SK-N-SH (cell line): Measurements from ENCODE around the gene CTSZ. TPM values are rescaled to one million over a fixed set of nuclear protein-coding genes. Genes with fewer than 3 reads are reported as not detected.

Experiments
- CTCF ChIA-PET: fragments of 300-600, 350-600 bp; formaldehyde crosslinking; extraction: SDS; loops from one replicate; lab custom pipeline; 2021; lab: Yijun Ruan, JAX
- POLR2A ChIA-PET: fragments of 350-600 bp; sonication (Branson Sonifier 250); formaldehyde crosslinking; extraction: SDS; loops from one replicate; lab custom pipeline; 2020; ENCODE audit warnings: antibody characterized with exemption, inconsistent platforms; lab: Yijun Ruan, JAX
- DNase-seq: peaks from one replicate; pipeline ENCODE4 v3.0.0; 2012
- H2AFZ ChIP-seq: fragments of 200-600 bp; sonication (generic); 2 replicates; pipeline ENCODE4 v1.8.1; 2016; ENCODE audit warnings: antibody characterized with exemption, mild to moderate bottlenecking, low read depth
- H3F3A ChIP-seq: fragments of 200-600 bp; sonication (generic); replicated peaks from 2 replicates; pipeline ENCODE3; 2016; ENCODE audit warnings: antibody characterized with exemption, mild to moderate bottlenecking; ENCODE audit not compliant: insufficient read depth
- H3K27ac ChIP-seq, 2 experiments: fragments of 200-500 bp in 1 of 2; fragments of 200-600 bp in 1 of 2; sonication (Bioruptor generic) in 1 of 2; sonication (generic), shearing (Covaris generic) in 1 of 2; 2 replicates each; pipeline versions ENCODE4 v1.5.1 to v1.6.1; 2014 to 2016; ENCODE audit warnings: low read depth in 2 of 2, inconsistent platforms in 1 of 2, low read length in 1 of 2, mild to moderate bottlenecking in 1 of 2, mixed read lengths in 1 of 2
- H3K27me3 ChIP-seq: fragments of 200-600 bp; sonication (generic), shearing (Covaris generic); 2 replicates; pipeline ENCODE4 v1.6.1; 2016; ENCODE audit warnings: mixed run types; ENCODE audit not compliant: insufficient read depth
- H3K36me3 ChIP-seq, 2 experiments: fragments of 200-500 bp in 1 of 2; fragments of 200-600 bp in 1 of 2; sonication (Bioruptor generic) in 1 of 2; sonication (generic) in 1 of 2; replicated peaks in 1 of 2; 2 replicates each; pipeline versions ENCODE3 to v1.5.1; 2014 to 2016; ENCODE audit warnings: low read length in 1 of 2, mild to moderate bottlenecking in 1 of 2; ENCODE audit not compliant: insufficient read depth in 2 of 2, control insufficient read depth in 1 of 2
- H3K4me1 ChIP-seq, 2 experiments: fragments of 200-500 bp in 1 of 2; fragments of 200-600 bp in 1 of 2; sonication (Bioruptor generic) in 1 of 2; sonication (generic), shearing (Covaris generic) in 1 of 2; 2 replicates each; pipeline versions ENCODE4 v1.5.1 to v1.6.1; 2014 to 2016; ENCODE audit warnings: low read depth in 1 of 2, low read length in 1 of 2, mixed run types in 1 of 2; ENCODE audit not compliant: insufficient read depth in 2 of 2, control insufficient read depth in 1 of 2
- H3K4me2 ChIP-seq: fragments of 200-600 bp; sonication (generic), shearing (Covaris generic); 2 replicates; pipeline ENCODE4 v1.6.1; 2017; ENCODE audit warnings: mixed run types
- H3K4me3 ChIP-seq, 2 experiments: fragments of 200-500 bp in 1 of 2; fragments of 200-600 bp in 1 of 2; sonication (Bioruptor generic) in 1 of 2; sonication (generic), shearing (Covaris generic) in 1 of 2; 2 replicates each; pipeline versions ENCODE4 v1.5.1 to v1.8.1; 2014 to 2016; ENCODE audit warnings: low read depth in 2 of 2, inconsistent platforms in 1 of 2, low read length in 1 of 2, mild to moderate bottlenecking in 1 of 2, mixed read lengths in 1 of 2, moderate library complexity in 1 of 2
- H3K79me2 ChIP-seq: fragments of 200-600 bp; sonication (generic); 2 replicates; pipeline ENCODE4 v1.8.1; 2017; ENCODE audit warnings: mild to moderate bottlenecking; ENCODE audit not compliant: insufficient read depth
- H3K9ac ChIP-seq: fragments of 200-600 bp; sonication (generic); 2 replicates; pipeline ENCODE4 v1.6.1; 2017; ENCODE audit warnings: mixed run types
- H3K9me2 ChIP-seq: fragments of 200-600 bp; sonication (generic); 2 replicates; pipeline ENCODE4 v1.6.1; 2017; ENCODE audit warnings: mixed run types
- H3K9me3 ChIP-seq: fragments of 200-600 bp; sonication (generic); 2 replicates; pipeline ENCODE4 v1.6.1; 2017; ENCODE audit warnings: mixed run types, mild to moderate bottlenecking, moderate library complexity
- H4K20me1 ChIP-seq: fragments of 200-600 bp; sonication (generic); 2 replicates; pipeline ENCODE4 v1.6.1; 2017; ENCODE audit warnings: mild to moderate bottlenecking, mixed run types; ENCODE audit not compliant: insufficient read depth
- EZH2phosphoT487 ChIP-seq: fragments of 200-600 bp; sonication (generic); IDR thresholded peaks from 2 replicates; pipeline ENCODE4 v1.6.1; 2017; ENCODE audit warnings: low read depth, mixed run types, mild to moderate bottlenecking, antibody characterized with exemption, moderate library complexity, borderline replicate concordance
- FOXJ3 ChIP-seq: sonication (generic); formaldehyde crosslinking; IDR thresholded peaks from 2 replicates; pipeline ENCODE4 v1.5.1; 2020; ENCODE audit warnings: mild to moderate bottlenecking, missing genetic modification reagents
- GABPA ChIP-seq: IDR thresholded peaks from 2 replicates; pipeline ENCODE4 v1.4.0; 2012; ENCODE audit warnings: low read depth, mild to moderate bottlenecking
- GATA2 ChIP-seq: sonication (generic); formaldehyde crosslinking; IDR thresholded peaks from 2 replicates; pipeline ENCODE4 v1.5.0; 2020; ENCODE audit warnings: mild to moderate bottlenecking, missing genetic modification reagents
- IRF3 ChIP-seq: fragments of 150-350 bp; IDR thresholded peaks from 2 replicates; pipeline ENCODE4 v1.6.1; 2016; ENCODE audit warnings: mild to moderate bottlenecking, low read depth, low read length
- JUND ChIP-seq: IDR thresholded peaks from 2 replicates; pipeline ENCODE4 v1.4.0; 2012
- MAX ChIP-seq: IDR thresholded peaks from 2 replicates; pipeline ENCODE4 v1.4.0; 2012; ENCODE audit warnings: low read depth
- MEF2A ChIP-seq: IDR thresholded peaks from 2 replicates; pipeline ENCODE4 v1.4.0; 2012; ENCODE audit warnings: low read depth, borderline replicate concordance
- MXI1 ChIP-seq: IDR thresholded peaks from 2 replicates; pipeline ENCODE4 v1.6.1; 2012; ENCODE audit warnings: mild to moderate bottlenecking, low read depth, low read length, improper control_type of control experiment
- RCOR1 ChIP-seq: fragments of 150-350 bp; IDR thresholded peaks from 2 replicates; pipeline ENCODE4 v1.6.1; 2017; ENCODE audit warnings: antibody characterized with exemption, low read length
- SMC3 ChIP-seq: IDR thresholded peaks from 2 replicates; pipeline ENCODE4 v1.6.1; 2012; ENCODE audit warnings: low read depth, low read length, improper control_type of control experiment
- TAF1 ChIP-seq: IDR thresholded peaks from 2 replicates; pipeline ENCODE4 v1.6.1; 2012; ENCODE audit warnings: low read depth, mild to moderate bottlenecking, low read length, moderate library complexity, borderline replicate concordance
- TEAD4 ChIP-seq: IDR thresholded peaks from 2 replicates; pipeline ENCODE4 v1.4.0; 2012; ENCODE audit warnings: mild to moderate bottlenecking, borderline replicate concordance; ENCODE audit not compliant: insufficient read depth
- USF1 ChIP-seq: IDR thresholded peaks from 2 replicates; pipeline ENCODE4 v1.4.0; 2012; ENCODE audit warnings: low read depth, borderline replicate concordance
- USF2 ChIP-seq: fragments of 150-350 bp; IDR thresholded peaks from 2 replicates; pipeline ENCODE4 v1.6.1; 2017; ENCODE audit warnings: antibody characterized with exemption, low read length, low read depth, borderline replicate concordance
- WGBS: methylation state at CpG from one replicate; pipeline ENCODE4 v1.1.6; 2017; ENCODE audit warnings: low lambda C conversion rate; 5-methylcytosine and 5-hydroxymethylcytosine counted together
- polyA plus RNA-seq, 3 experiments: library from polyadenylated mRNA; depleted of rRNA; stranded (reverse); fragments of >200 nt; gene quantifications; 2 replicates each; pipeline ENCODE4 v1.2.3, GENCODE V29; 2012

Gene CTSZ
- polyA plus RNA-seq, 1 of the 3 experiments (the other 2 are of a cell fraction), result 0.03 TPM

GRCh38 chr20:59016795-59017492 is 9.9 kb upstream of the CTSZ start:
- H3K27me3 ChIP-seq, result no peaks in the 10 kb centered on the region
- H3K4me2 ChIP-seq, result no peak overlapping the region
- H3K27ac ChIP-seq, result peak overlapping the region in 1 of 2 experiments; percentile 64; a peak in 3 of 4 replicates
- DNase-seq, result no peak
- CTCF ChIA-PET, result interaction anchor here (0.6 to 1.9 kb wide), 3 partner anchors 32 to 206 kb away, joined by 3 to 9 read pairs (median 4); no protein-coding TSS in a partner anchor
- no peaks in the 10 kb centered on the region for H3K9me2 ChIP-seq
- WGBS, result 69% methylated on average over 4 of the region's 4 CpGs
- peaks cover 13 to 42% of the 10 kb centered on the region in 2 experiments for H3K4me1 ChIP-seq
- H3F3A ChIP-seq, result peaks cover 22% of the 10 kb centered on the region
- H2AFZ ChIP-seq, result no peak overlapping the region
- H4K20me1 ChIP-seq, result no peaks in the 10 kb centered on the region
- no peak overlapping the region for H3K4me3 ChIP-seq
- H3K9ac ChIP-seq, result no peak overlapping the region
- POLR2A ChIA-PET, result interaction anchor here (0.5 to 2.4 kb wide), 3 partner anchors 12 to 27 kb away, joined by 3 to 7 read pairs (median 5); partner anchors contain the start of gene ATP5F1E
- H3K9me3 ChIP-seq, result no peaks in the 10 kb centered on the region
- H3K79me2 ChIP-seq, result peaks cover 9% of the 10 kb centered on the region; the same call in 1 of the 2 replicates
- no peak for TF ChIP-seq JUND
- no peak for TF ChIP-seq RCOR1
- no peak for TF ChIP-seq TAF1
- no peak for TF ChIP-seq EZH2phosphoT487
- peak; percentile 58; the same call in 1 of the 2 replicates for TF ChIP-seq USF1
- H3K36me3 ChIP-seq, result no peaks in the 10 kb centered on the region

GRCh38 chr20:59015812-59016711 is 9.0 kb upstream of the CTSZ start:
- no peak overlapping the region for H3K4me2 ChIP-seq
- POLR2A ChIA-PET, result interaction anchor here (0.5 to 1.7 kb wide), 2 partner anchors 13 to 26 kb away, joined by 3 to 5 read pairs; no protein-coding TSS in a partner anchor

More at GRCh38 chr20:59015812-59016711, 9.0 kb upstream of the CTSZ start:
- peak; percentile 69 for DNase-seq
- Histone ChIP-seq H3K9me2 (no peaks in the 10 kb centered on the region), H3F3A (peaks cover 17% of the 10 kb centered on the region), H3K27ac (peak overlapping the region in 1 of 2 experiments; percentile 64; a peak in 2 of 4 replicates), H3K4me3 (no peak overlapping the region), H3K4me1 (peaks cover 19 to 44% of the 10 kb centered on the region in 2 experiments; a peak in 3 of 4 replicates), H3K79me2 (peaks cover 9% of the 10 kb centered on the region; the same call in 1 of the 2 replicates), H4K20me1 (no peaks in the 10 kb centered on the region), H3K9ac (no peak overlapping the region), H2AFZ (no peak overlapping the region), H3K36me3 (no peaks in the 10 kb centered on the region), H3K9me3 (no peaks in the 10 kb centered on the region), H3K27me3 (no peaks in the 10 kb centered on the region)
- 82% methylated on average over 16 of the region's 16 CpGs for WGBS
- TF ChIP-seq SMC3 (no peak), TAF1 (no peak), RCOR1 (peak; percentile 12; the same call in 1 of the 2 replicates), IRF3 (no peak), GATA2 (CRISPR knock-in tag) (peak; percentile 82), GABPA (no peak), FOXJ3 (CRISPR knock-in tag) (0 out of 2 replicates have a peak, but pooled peaks have one; percentile 50), MEF2A (no peak), EZH2phosphoT487 (no peak), USF2 (no peak), USF1 (no peak), TEAD4 (no peak), MXI1 (peak; percentile 20; the same call in 1 of the 2 replicates), MAX (no peak)
- CTCF ChIA-PET, result interaction anchor here (0.6 to 1.9 kb wide), 4 partner anchors 14 to 207 kb away, joined by 3 to 9 read pairs (median 4); no protein-coding TSS in a partner anchor
